H9 (cell line): ENCODE results near the gene NPAS3. TPM values are rescaled to one million over a fixed set of nuclear protein-coding genes. Genes with fewer than 3 reads are reported as not detected.

Source experiments
- DNase-seq: peaks from one replicate; pipeline ENCODE4 v3.0.0-alpha.2; 2017
- H2AFZ ChIP-seq: one replicate; pipeline ENCODE4 v1.6.1; 2013; ENCODE audit warnings: mild to moderate bottlenecking, low read length, control low read depth, moderate library complexity
- H2AK5ac ChIP-seq: 2 replicates; pipeline ENCODE4 v1.6.1; 2013; ENCODE audit warnings: low read length, control low read depth, mixed read lengths; ENCODE audit not compliant: insufficient read length
- H2BK120ac ChIP-seq: one replicate; pipeline ENCODE4 v1.6.1; 2013; ENCODE audit warnings: low read depth, mild to moderate bottlenecking, low read length, control low read depth, inconsistent platforms; ENCODE audit not compliant: poor library complexity, severe bottlenecking
- H2BK12ac ChIP-seq: 2 replicates; pipeline ENCODE4 v1.6.1; 2013; ENCODE audit warnings: low read length, control low read depth, mixed read lengths, low read depth; ENCODE audit not compliant: insufficient read length
- H2BK15ac ChIP-seq: 2 replicates; pipeline ENCODE4 v1.6.1; 2013; ENCODE audit warnings: low read depth, low read length, control low read depth
- H2BK20ac ChIP-seq: one replicate; pipeline ENCODE4 v1.6.1; 2013; ENCODE audit warnings: low read depth, mild to moderate bottlenecking, low read length, control low read depth, inconsistent platforms; ENCODE audit not compliant: poor library complexity, severe bottlenecking
- H2BK5ac ChIP-seq: 2 replicates; pipeline ENCODE4 v1.6.1; 2013; ENCODE audit warnings: low read length, control low read depth, mixed read lengths; ENCODE audit not compliant: insufficient read length
- H3K14ac ChIP-seq: 2 replicates; pipeline ENCODE4 v1.6.1; 2013; ENCODE audit warnings: low read length, control low read depth; ENCODE audit not compliant: insufficient read depth
- H3K18ac ChIP-seq: 2 replicates; pipeline ENCODE4 v1.6.1; 2013; ENCODE audit warnings: low read depth, mild to moderate bottlenecking, mixed read lengths, low read length, control low read depth; ENCODE audit not compliant: insufficient read length
- H3K23ac ChIP-seq: 2 replicates; pipeline ENCODE4 v1.6.1; 2013; ENCODE audit warnings: low read length, control low read depth, mixed read lengths, low read depth; ENCODE audit not compliant: insufficient read length
- H3K23me2 ChIP-seq: 2 replicates; pipeline ENCODE4 v1.6.1; 2013; ENCODE audit warnings: low read depth, mild to moderate bottlenecking, mixed read lengths, low read length, control low read depth; ENCODE audit not compliant: insufficient read length, poor library complexity, severe bottlenecking
- H3K27ac ChIP-seq: 2 replicates; pipeline ENCODE4 v1.5.1; 2013; ENCODE audit warnings: low read length, control low read depth, mixed read lengths, low read depth; ENCODE audit not compliant: insufficient read length
- H3K27me3 ChIP-seq: 2 replicates; pipeline ENCODE4 v1.6.1; 2013; ENCODE audit warnings: low read length, control low read depth, inconsistent platforms; ENCODE audit not compliant: insufficient read depth
- H3K4ac ChIP-seq: 2 replicates; pipeline ENCODE4 v1.6.1; 2013; ENCODE audit warnings: low read depth, mild to moderate bottlenecking, control low read depth, inconsistent platforms, low read length, moderate library complexity
- H3K4me1 ChIP-seq: 2 replicates; pipeline ENCODE4 v1.6.1; 2013; ENCODE audit warnings: low read length, control low read depth, inconsistent platforms; ENCODE audit not compliant: insufficient read depth
- H3K4me2 ChIP-seq: 2 replicates; pipeline ENCODE4 v1.6.1; 2013; ENCODE audit warnings: low read length, control low read depth, mixed read lengths; ENCODE audit not compliant: insufficient read length, insufficient read depth
- H3K56ac ChIP-seq: 2 replicates; pipeline ENCODE4 v1.6.1; 2013; ENCODE audit warnings: low read depth, mild to moderate bottlenecking, mixed read lengths, low read length, control low read depth; ENCODE audit not compliant: insufficient read length
- H3K79me1 ChIP-seq: 2 replicates; pipeline ENCODE4 v1.6.1; 2013; ENCODE audit warnings: low read depth, mild to moderate bottlenecking, moderate library complexity, low read length, control low read depth, inconsistent platforms; ENCODE audit not compliant: insufficient read depth, poor library complexity, severe bottlenecking
- H3K79me2 ChIP-seq: 2 replicates; pipeline ENCODE4 v1.6.1; 2013; ENCODE audit warnings: low read length, control low read depth, inconsistent platforms; ENCODE audit not compliant: insufficient read depth
- H3K9ac ChIP-seq: 2 replicates; pipeline ENCODE4 v1.6.1; 2013; ENCODE audit warnings: low read length, control low read depth, mixed read lengths; ENCODE audit not compliant: insufficient read length; ENCODE audit errors: extremely low read depth
- H3K9me3 ChIP-seq: one replicate; pipeline ENCODE4 v1.6.1; 2013; ENCODE audit warnings: low read depth, low read length, inconsistent platforms; ENCODE audit not compliant: control insufficient read depth
- H3T11ph ChIP-seq: one replicate; pipeline ENCODE4 v1.6.1; 2013; ENCODE audit warnings: mild to moderate bottlenecking, low read length, control low read depth, inconsistent platforms
- H4K20me1 ChIP-seq: one replicate; pipeline ENCODE4 v1.6.1; 2013; ENCODE audit not compliant: control insufficient read depth, insufficient read length, insufficient read depth
- H4K5ac ChIP-seq: 2 replicates; pipeline ENCODE4 v1.6.1; 2013; ENCODE audit warnings: low read depth, mild to moderate bottlenecking, mixed read lengths, low read length, control low read depth; ENCODE audit not compliant: insufficient read length
- H4K8ac ChIP-seq: replicated peaks from 2 replicates; pipeline ENCODE4 v1.6.1; 2013; ENCODE audit warnings: low read length, control low read depth, mixed read lengths, low read depth; ENCODE audit not compliant: insufficient read length
- H4K91ac ChIP-seq: 2 replicates; pipeline ENCODE4 v1.6.1; 2013; ENCODE audit warnings: low read depth, mild to moderate bottlenecking, moderate library complexity, mixed read lengths, low read length, control low read depth; ENCODE audit not compliant: insufficient read length
- H3K27ac Mint-ChIP-seq, 3 experiments: 2 replicates in 2 of 3; 3 replicates in 1 of 3; pipeline ENCODE4 v1.8.0; 2020 to 2021; ENCODE audit warnings: mixed read lengths in 3 of 3, mild to moderate bottlenecking in 1 of 3, moderate library complexity in 1 of 3
- H3K27me3 Mint-ChIP-seq: 2 replicates; pipeline ENCODE4 v1.8.0; 2021; ENCODE audit warnings: low read depth, mild to moderate bottlenecking, moderate library complexity, mixed read lengths
- H3K36me3 Mint-ChIP-seq, 3 experiments: 2 replicates in 2 of 3; 3 replicates in 1 of 3; pipeline ENCODE4 v1.8.0; 2020 to 2021; ENCODE audit warnings: low read depth in 3 of 3, mixed read lengths in 3 of 3; ENCODE audit not compliant: insufficient read depth in 1 of 3
- H3K4me1 Mint-ChIP-seq, 2 experiments: 2 replicates each; pipeline ENCODE4 v1.8.0; 2020; ENCODE audit warnings: mixed read lengths in 2 of 2
- H3K4me3 Mint-ChIP-seq, 2 experiments: 2 replicates in 1 of 2; 3 replicates in 1 of 2; pipeline ENCODE4 v1.8.0; 2020 to 2021; ENCODE audit warnings: mild to moderate bottlenecking in 2 of 2, mixed read lengths in 2 of 2, moderate library complexity in 1 of 2
- H3K9me3 Mint-ChIP-seq, 2 experiments: 2 replicates in 1 of 2; 3 replicates in 1 of 2; pipeline ENCODE4 v1.8.0; 2020; ENCODE audit warnings: mild to moderate bottlenecking in 2 of 2, mixed read lengths in 2 of 2, moderate library complexity in 1 of 2
- WGBS: extraction: QIAGEN DNeasy Blood & Tissue Kit; methylation state at CpG from one replicate; pipeline ENCODE4 v1.1.7; 2013; ENCODE audit warnings: missing lambda C conversion rate, low lambda C conversion rate, mixed read lengths; ENCODE audit not compliant: insufficient read length; ENCODE audit errors: extremely low coverage; 5-methylcytosine and 5-hydroxymethylcytosine counted together
- total RNA-seq: library from RNA; stranded (reverse); gene quantifications from 2 replicates; pipeline ENCODE4 v1.2.1, GENCODE V29; 2021
- TF ChIP-seq, protein P1 (sequence below): fragments of 200-600 bp; sonication (generic); conservative IDR thresholded peaks from 3 replicates; pipeline ENCODE4 v1.8.0; 2021; ENCODE audit warnings: antibody characterized with exemption, mild to moderate bottlenecking

The NPAS3 gene
- total RNA-seq, 1 experiment from 2014 or later = 0.17 TPM

DNA sequence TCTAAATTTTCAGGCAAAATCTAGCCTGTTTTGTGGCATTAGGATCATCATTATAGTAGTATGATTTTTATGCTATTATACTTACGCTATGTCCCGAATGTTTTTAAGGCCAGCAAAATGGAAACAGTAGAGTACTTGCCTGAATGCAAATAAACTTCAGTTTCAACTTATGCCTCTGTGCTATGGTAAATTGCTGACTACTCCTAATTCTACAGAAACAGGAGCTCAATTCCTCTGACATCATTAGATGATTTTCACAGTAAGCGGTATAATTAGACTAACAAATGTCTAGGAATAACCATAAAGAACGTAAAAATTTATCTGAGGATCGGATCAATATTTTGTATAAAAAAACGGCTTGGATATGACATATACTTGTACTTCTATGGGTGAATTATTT is 742.2 kb downstream of the NPAS3 start:
- Histone ChIP-seq H3K56ac (no peak overlapping the region), H3K9me3 (no peaks in the 10 kb centered on the region), H3K4me2 (no peak overlapping the region), H3K27me3 (no peaks in the 10 kb centered on the region), H3K27ac (no peak overlapping the region), H3K23me2 (no peaks in the 10 kb centered on the region), H2BK15ac (no peak overlapping the region), H3K79me1 (no peaks in the 10 kb centered on the region), H2BK5ac (no peak overlapping the region), H3T11ph (no peak overlapping the region), H4K8ac (no peak overlapping the region), H3K14ac (no peak overlapping the region), H4K5ac (no peak overlapping the region), H2AK5ac (no peak overlapping the region), H3K23ac (no peak overlapping the region), H3K4ac (no peak overlapping the region), H4K91ac (no peak overlapping the region), H2BK120ac (no peak overlapping the region), H2BK20ac (no peak overlapping the region), H2BK12ac (no peak overlapping the region), H3K9ac (no peak overlapping the region), H3K4me1 (no peaks in the 10 kb centered on the region), H3K18ac (no peak overlapping the region), H3K79me2 (no peaks in the 10 kb centered on the region), H4K20me1 (no peaks in the 10 kb centered on the region), H2AFZ (no peak overlapping the region)
- H3K36me3 Mint-ChIP-seq = no peaks in the 10 kb centered on the region
- no peak overlapping the region for H3K27ac Mint-ChIP-seq
- TF ChIP-seq, protein P1, sequence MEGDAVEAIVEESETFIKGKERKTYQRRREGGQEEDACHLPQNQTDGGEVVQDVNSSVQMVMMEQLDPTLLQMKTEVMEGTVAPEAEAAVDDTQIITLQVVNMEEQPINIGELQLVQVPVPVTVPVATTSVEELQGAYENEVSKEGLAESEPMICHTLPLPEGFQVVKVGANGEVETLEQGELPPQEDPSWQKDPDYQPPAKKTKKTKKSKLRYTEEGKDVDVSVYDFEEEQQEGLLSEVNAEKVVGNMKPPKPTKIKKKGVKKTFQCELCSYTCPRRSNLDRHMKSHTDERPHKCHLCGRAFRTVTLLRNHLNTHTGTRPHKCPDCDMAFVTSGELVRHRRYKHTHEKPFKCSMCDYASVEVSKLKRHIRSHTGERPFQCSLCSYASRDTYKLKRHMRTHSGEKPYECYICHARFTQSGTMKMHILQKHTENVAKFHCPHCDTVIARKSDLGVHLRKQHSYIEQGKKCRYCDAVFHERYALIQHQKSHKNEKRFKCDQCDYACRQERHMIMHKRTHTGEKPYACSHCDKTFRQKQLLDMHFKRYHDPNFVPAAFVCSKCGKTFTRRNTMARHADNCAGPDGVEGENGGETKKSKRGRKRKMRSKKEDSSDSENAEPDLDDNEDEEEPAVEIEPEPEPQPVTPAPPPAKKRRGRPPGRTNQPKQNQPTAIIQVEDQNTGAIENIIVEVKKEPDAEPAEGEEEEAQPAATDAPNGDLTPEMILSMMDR = no peak
- H3K4me3 Mint-ChIP-seq = no peak overlapping the region
- H3K9me3 Mint-ChIP-seq = no peaks in the 10 kb centered on the region
- H3K4me1 Mint-ChIP-seq = peaks cover 6 to 9% of the 10 kb centered on the region in 2 experiments
- H3K27me3 Mint-ChIP-seq = no peaks in the 10 kb centered on the region
- no CpG with 5 or more reads among the region's 6 CpGs for WGBS
- DNase-seq = no peak
